NCI-H2107 (cell line): ENCODE results near the gene MED12L.
"Not testable (repeated sequence)": the region's sequence is repeated elsewhere in the genome, so short reads cannot be mapped to it uniquely, and the experiment has no call there.

Experiments used
- DNase-seq: peaks from one replicate; lab custom pipeline; 2025; lab: John Stamatoyannopoulos, UW

The MED12L gene

DNA sequence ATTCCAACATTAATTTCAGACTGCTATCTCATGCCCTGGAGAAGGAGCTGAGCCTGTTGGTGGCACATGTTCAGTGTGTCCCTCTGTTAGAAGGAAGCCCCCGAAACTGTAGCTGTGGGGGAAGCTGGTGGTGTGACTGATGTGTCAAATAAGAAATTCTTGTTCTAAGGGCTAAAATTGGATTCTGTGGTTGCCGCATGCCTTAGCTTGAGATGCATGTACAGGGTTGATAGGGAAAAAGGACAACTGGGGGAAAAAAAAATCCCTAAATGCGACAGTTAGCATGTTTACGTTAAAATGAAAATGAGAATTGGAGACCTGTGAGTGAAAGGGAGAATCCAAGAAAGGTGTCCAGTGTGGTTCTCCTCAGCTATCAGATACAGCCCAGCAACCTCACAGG lies 58.6 kb downstream of the MED12L start:
- no peak for DNase-seq

DNA sequence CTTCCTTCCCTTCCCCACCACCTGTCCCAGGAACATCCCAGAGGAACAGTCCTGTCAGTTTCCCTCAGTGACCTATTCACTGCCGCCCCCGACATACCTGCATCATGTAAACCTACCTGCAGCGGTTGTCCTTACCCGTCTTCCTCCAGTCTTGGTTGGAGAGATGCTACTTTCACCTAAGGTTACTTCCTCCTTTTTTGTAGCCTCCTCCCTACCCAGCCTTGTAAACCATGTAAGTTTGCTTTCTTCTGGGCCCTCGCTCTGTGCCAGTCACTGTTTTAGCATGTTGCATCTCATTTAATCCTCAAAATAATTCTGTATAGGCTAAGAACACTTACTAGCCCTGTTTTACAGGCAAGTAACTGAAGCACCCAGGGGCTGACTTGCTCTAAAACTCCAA lies 59.3 kb downstream of the MED12L start:
- DNase-seq, result no peak

DNA sequence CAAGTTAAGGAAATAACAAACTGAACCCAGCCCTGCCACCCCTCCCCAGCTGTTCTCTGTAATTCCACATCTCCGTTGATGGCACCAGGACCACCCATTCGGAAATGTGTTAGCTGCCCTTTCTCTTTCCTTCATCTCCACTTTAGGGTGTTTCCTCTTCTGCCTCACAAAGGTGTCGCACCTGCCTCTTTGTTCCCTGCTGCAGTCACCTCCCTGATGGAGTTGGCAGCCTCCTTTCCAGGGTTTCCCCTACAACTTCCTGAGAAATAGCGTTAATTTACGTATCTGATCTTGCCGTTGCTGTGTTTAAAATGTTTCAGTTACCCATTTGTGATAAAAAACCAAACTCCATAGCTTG lies 60.2 kb downstream of the MED12L start:
- DNase-seq, result no peak

DNA sequence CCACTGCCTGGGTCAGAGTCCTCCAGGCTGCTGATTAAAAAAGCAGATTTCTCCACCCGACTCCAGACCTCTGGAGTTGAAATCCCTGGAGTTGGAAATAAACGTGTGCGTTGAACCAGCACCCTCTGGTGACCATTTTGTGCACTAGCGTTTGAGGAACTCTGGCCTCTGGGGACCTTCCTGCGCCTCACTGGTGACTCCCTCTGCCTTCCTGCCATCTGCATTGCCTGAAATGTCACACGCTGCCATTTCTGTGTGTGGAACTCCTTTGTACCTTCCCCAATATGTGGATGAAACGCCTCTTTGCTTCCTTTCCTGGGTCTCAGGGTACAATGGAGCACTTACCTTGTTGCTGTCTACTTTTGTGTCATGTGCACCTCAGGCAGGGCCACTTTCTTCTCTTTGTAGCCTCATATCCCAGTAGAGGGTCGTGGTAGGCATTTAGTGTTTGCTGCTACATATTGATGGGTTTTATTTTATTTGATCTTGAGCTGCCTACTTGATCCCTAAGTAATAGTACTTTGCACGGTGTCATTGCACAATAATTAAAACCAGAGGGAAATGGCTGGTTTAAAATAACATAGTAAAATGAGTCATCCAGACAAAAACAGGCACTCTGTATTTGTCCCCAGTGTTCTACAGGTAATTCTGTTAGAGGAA lies 60.7 kb downstream of the MED12L start:
- DNase-seq, result peak; percentile 82

DNA sequence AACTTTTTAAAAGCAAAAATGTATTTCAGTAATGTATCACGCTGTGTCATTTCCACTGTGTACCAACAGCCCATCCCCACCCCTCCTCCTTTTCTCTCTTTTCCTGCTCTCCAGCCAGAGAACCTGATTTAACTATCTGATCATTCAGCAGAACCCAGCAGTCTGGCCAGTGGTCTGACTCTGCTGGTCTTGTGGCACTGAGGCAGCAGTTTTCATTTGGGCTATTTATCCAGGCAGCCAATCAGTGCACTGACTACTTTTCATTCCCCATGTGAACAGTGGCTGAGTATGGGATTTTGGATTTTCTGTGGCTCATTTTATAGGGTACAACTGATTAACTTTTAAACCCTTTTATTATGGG lies 61.2 kb downstream of the MED12L start:
- no peak for DNase-seq

GRCh38 chr3:151147299-151147698 lies 61.8 kb downstream of the MED12L start:
- no peak for DNase-seq

DNA sequence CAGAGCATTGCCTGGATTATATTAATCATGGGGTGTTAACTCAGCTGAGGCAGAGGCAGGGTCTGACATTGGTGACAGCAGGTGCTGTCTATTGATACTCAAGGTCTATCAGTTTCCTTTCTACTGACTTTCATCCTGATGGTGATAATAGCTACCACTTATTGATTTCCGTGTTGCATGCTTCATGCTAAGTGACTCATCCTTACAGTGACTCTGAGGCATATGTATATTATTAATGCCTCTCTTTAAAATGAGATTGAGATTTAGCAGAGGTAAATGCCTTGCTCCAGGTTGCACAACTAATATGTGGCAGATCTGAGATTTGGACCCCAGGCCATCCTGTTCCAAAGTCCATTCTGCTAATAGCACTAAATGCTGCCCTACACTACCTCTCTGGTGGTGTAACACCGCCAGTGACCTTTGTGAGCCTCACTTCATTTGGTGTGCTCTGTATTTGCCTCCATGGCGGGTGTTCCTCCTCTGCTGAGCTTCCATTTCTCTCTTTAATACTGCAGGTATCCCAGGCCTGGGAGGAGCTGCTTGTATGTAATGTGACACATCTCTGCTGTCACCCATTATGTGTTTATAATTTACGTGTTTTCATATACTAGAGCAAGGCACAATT lies 67.1 kb downstream of the MED12L start:
- no peak for DNase-seq

GRCh38 chr3:151154566-151154965 lies 69.1 kb downstream of the MED12L start:
- DNase-seq, result no peak

DNA sequence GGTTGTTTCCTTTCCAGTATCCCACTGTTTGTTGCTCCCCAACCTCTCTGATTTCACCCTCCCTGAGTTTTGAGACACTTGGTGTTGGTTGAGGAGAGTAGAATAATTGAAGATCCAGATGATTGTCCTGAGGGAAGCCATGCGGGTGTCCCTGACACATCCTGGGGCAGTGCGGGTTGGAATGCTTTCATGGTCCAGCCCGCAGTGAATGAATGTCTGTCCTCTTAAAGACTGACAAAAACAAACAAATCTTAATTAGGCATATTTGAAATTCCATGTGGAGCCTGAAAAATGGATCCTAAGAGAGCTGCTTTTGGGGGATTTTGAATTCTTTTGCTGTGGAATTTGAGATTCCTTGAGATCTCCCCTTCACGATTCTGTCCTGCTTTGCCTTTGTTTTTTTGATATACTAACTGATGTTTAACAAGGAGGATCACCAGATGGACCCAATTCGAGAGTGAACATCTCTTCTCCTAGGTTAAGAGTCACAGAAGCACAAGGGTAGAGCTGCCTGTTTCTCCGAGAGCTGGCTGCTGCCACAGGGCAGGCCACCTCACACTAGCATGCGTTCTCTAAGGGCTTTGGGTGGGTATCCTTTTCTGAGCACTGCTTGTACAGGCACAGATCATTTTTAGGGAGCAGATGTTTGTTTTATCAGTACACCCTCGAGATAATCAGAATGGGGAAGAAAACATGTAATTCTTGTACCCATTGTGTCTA lies 70.1 kb downstream of the MED12L start:
- DNase-seq, result no peak

- peak; percentile 21 for DNase-seq
Observed at GRCh38 chr3:151156618-151157216, 71.3 kb downstream of the MED12L start.

DNA sequence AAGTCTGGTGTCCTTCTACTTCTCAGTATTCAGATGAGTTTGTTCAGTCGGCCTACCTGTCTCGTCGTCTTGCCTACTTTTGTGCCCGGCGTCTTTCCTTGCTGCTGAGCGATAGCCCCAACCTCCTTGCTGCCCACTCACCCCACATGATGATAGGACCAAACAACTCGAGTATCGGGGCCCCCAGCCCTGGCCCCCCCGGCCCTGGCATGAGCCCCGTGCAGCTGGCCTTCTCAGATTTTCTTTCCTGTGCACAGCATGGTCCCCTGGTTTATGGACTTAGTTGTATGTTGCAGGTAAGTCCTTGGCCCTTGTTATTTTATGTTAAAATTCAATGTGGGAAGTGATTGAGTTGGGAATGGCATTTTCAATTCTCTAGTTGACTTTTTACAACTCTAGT lies 74.3 kb downstream of the MED12L start:
- no peak for DNase-seq

GRCh38 chr3:151165226-151165625 lies 79.8 kb downstream of the MED12L start:
- no peak for DNase-seq

DNA sequence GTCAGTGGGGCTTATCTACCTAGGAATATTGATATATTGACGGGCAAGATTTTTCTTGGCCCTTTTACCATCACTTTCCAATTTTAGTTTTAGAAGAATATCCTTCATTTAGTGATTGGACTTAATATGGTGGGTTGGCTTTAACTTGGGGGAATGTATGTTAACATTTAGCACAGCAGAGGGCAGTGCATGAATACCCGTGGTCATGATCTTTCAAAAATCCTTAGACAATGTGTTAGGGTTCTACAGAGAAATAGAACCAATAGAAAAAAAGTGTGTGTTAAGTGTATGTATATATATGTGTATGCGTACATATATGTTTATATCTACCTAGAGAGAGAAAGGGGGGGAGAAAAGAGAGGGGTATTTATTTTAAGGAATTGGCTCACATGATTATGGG lies 80.7 kb downstream of the MED12L start:
- no peak for DNase-seq

DNA sequence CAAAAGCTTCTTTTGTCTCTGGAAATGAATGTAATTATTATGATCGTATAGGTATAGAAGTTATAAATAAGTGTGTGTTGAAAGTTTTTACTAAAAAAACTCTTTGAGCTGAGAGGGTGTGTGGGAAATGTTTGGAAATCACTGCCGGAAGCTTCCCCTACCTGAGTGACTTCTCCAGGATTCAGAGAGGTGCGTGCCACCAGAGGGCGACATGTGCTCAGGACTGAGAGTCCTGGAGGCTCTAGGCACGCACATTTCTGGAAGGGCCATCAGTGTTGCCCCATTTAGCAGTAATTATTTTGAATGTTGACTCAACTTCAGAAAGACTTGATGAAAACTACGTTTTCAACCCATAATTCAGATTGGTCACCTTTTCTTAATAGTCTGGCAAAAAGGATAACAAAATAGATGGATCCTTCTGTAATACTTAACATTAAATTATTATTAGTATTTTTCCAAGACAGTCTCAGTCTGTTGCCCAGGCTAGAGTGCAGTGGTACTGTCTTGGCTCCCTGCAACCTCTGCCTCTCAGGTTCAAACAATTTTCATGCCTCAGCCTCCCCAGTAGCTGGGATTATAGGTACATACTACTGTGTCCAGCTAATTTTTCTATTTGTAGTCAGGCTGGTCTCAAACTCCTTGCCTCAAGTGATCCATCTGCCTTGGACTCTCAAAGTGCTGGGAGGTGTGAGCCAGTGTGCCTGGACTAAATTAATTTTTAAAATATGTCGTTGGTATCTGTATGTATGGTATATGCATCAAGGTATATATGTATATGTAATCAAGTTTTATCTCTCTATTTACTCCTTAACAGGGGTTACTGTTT lies 83.0 kb downstream of the MED12L start:
- DNase-seq, result peak; percentile 29

- DNase-seq, result no peak
Observed at GRCh38 chr3:151169262-151169947, 83.9 kb downstream of the MED12L start.

GRCh38 chr3:151169948-151170679 lies 84.7 kb downstream of the MED12L start:
- DNase-seq, result not testable (repeated sequence)

GRCh38 chr3:151171145-151171757 lies 85.8 kb downstream of the MED12L start:
- no peak for DNase-seq

- DNase-seq, result no peak
Observed at GRCh38 chr3:151174351-151174750, 88.9 kb downstream of the MED12L start.

DNA sequence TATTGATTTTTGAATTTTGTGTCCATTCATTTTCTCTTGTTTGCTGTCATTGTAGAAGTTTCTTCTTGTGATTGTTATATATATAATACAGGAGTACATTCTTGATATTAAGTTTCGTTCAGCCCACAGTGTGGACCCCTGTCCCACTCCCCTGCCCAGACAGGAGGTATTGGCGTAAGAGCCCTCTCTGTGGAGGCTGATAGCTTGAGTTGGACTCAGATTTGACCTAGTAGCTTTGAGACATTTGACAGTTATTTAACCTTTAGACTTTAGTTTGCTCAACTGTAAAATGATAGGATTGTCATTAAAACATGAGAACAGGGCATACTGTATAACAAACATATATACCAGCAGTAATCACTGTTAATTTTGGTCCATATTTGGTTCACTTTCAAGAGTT lies 90.5 kb downstream of the MED12L start:
- no peak for DNase-seq

DNA sequence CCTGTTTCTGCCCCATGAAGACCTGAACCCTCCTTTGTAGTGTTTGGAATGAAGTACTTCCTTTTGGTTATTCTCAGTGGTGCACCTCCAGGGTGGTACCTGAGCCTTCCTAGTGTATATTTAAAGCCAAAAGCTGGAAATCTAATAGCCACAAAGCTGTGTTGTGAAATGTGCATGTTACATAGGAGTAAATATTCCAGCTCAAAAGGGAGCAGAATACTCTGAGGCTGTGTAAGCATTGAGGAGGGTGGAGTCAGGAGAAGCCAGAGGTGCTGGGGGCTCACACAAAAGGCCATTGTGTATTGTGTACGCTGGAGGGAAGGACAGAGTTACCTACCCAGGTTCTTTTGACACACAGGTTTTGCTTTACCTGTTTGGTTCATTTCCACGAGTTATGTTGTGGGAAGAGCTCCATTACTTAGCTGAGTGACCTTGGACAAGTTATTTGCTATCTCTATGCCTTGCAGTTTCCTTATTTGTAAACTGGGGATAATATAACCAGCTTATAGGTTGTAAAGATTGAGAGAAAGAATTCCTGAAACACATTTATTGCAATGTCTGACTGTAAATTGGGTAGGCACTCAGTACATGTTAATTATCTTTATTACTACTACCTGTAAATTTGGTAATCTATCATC lies 92.9 kb downstream of the MED12L start:
- no peak for DNase-seq
